Tibial nerve (tissue), 3 donors: ENCODE data around the gene GALNT18.

ENCODE experiments used
- CTCF ChIP-seq, 5 experiments: fragments of 200-600 bp in 3 of 5; fragments of 450-650 bp in 2 of 5; sonication (generic) in 3 of 5; IDR thresholded peaks; one replicate each; pipeline ENCODE4 v1.5.1; 2016 to 2019; ENCODE audit warnings: antibody characterized with exemption in 5 of 5, mild to moderate bottlenecking in 3 of 5, moderate library complexity in 2 of 5
- POLR2A ChIP-seq, 2 donors: fragments of 450-650 bp; IDR thresholded peaks; one replicate each; pipeline ENCODE4 v1.6.1; 2017; ENCODE audit warnings: antibody characterized with exemption in 2 of 2, mild to moderate bottlenecking in 2 of 2, moderate library complexity in 2 of 2

GRCh38 chr11:11660363-11660740, 38.5 kb upstream of the GALNT18 start:
- TF ChIP-seq CTCF (IDR thresholded peaks at IDR 0.05) = no peak
- no peak for TF ChIP-seq POLR2A (IDR thresholded peaks at IDR 0.05)
